Fibroblast of the aortic adventitia (primary cell): Measurements from ENCODE around the gene CGREF1. TPM values are rescaled to one million over a fixed set of nuclear protein-coding genes. Genes with fewer than 3 reads are reported as not detected.
"Not testable (repeated sequence)": the region's sequence is repeated elsewhere in the genome, so short reads cannot be mapped to it uniquely, and the experiment has no call there.

Source experiments
- DNase-seq: peaks from one replicate; pipeline ENCODE4 v3.0.0-alpha.2; 2010; ENCODE audit warnings: low read depth
- H3K4me3 ChIP-seq: 2 replicates; pipeline ENCODE4 v1.5.1; 2011; ENCODE audit warnings: low read depth, mild to moderate bottlenecking, control low read depth, low read length, moderate library complexity
- total RNA-seq: library from RNA; depleted of rRNA; stranded (reverse); fragments of >200 nt; gene quantifications from 2 replicates; pipeline ENCODE4 v1.2.3, GENCODE V29; 2012; ENCODE audit warnings: low replicate concordance
- TF ChIP-seq, protein P1 (sequence below): IDR thresholded peaks from 2 replicates; pipeline ENCODE4 v1.5.1; 2011; ENCODE audit warnings: mild to moderate bottlenecking, low read length, control low read depth, inconsistent platforms; ENCODE audit not compliant: insufficient read depth

The CGREF1 gene
- total RNA-seq, 1 donor: 4.7 TPM

DNA sequence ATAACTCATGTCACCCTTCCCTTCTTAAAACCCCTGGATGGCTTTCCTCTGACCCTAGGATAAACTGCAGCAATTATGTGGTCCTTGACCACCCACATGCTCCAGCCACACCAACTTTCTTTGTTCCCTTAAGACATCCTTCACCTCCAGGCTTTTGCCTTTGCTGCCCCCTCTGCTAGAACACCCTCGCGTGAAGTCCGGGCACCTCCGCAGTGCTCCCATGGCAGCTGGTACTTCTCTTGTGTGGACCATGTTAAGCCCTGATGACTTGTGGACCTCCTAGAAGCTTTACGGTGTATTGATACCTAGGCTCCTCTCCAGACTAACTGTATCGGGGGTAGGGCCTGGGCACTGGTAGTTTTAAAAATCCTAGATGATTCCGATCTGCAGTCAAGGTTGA lies 3.9 kb upstream of the CGREF1 start:
- DNase-seq: no peak
- TF ChIP-seq, protein P1, sequence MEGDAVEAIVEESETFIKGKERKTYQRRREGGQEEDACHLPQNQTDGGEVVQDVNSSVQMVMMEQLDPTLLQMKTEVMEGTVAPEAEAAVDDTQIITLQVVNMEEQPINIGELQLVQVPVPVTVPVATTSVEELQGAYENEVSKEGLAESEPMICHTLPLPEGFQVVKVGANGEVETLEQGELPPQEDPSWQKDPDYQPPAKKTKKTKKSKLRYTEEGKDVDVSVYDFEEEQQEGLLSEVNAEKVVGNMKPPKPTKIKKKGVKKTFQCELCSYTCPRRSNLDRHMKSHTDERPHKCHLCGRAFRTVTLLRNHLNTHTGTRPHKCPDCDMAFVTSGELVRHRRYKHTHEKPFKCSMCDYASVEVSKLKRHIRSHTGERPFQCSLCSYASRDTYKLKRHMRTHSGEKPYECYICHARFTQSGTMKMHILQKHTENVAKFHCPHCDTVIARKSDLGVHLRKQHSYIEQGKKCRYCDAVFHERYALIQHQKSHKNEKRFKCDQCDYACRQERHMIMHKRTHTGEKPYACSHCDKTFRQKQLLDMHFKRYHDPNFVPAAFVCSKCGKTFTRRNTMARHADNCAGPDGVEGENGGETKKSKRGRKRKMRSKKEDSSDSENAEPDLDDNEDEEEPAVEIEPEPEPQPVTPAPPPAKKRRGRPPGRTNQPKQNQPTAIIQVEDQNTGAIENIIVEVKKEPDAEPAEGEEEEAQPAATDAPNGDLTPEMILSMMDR: no peak
- H3K4me3 ChIP-seq: no peak overlapping the region

DNA sequence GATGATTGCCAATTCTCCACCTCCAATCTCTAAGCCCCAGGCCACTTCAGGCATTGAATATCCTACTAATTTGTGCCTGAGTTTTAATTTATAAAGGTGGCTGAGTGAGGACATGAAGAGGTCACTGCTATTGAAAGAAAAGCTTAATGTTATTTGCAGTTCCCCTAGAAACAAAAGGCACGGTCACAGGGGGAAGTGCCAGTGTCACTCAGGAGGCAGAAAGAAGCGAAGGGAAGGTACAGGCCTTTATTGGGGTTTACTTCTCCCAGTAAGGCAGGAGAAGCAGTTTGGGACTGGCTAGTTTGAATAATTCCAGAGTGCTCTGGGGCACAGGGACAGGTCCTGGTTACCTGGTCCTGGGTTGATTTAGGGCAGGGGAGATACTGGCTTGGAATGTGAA lies 3.0 kb upstream of the CGREF1 start:
- no peak overlapping the region for H3K4me3 ChIP-seq
- no peak for DNase-seq
- TF ChIP-seq, protein P1: no peak

DNA sequence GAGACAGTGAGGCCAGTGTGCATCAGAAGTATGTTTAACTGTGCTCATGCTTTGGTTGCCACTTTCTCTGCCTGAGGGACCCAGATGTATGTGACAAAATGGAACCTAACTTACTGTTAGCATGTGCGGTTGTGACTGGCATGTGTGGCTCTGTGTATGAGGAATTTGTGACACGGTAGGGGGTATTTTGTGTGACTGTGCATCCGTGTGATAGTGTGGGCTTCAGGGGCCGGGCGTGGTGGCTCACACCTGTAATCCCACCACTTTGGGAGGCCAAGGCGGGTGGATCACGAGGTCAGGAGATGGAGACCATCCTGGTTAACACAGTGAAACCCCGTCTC lies 372 bp upstream of the CGREF1 start:
- H3K4me3 ChIP-seq: peak overlapping the region; percentile 67
- DNase-seq: not testable (repeated sequence)

DNA sequence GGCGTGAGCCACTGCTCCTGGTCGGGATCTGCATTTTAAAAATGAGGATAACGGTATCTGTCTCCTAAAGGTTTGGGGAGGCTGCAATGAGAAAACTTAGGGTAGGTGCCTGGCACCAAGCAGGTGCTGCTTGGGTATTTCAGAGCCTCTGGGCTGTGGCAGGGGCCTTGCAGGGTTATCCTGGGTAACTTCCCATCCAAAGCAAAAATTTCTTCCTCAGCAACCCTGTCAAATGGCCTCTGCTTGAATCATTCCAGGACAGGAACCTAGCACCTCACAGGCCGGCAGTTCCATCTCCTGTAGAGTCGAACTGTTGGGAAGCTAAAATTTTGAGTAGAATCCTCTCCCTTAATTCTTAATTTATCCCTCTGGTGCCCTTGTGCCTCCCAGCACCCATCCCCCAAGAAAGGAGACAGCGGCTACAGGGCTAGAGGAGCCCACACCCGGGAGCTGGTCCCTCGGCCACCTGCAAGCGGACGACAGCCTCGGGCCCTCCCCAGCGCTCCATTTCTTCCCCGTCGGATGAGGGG lies 868 bp downstream of the CGREF1 start:
- H3K4me3 ChIP-seq: peak overlapping the region; percentile 67

DNA sequence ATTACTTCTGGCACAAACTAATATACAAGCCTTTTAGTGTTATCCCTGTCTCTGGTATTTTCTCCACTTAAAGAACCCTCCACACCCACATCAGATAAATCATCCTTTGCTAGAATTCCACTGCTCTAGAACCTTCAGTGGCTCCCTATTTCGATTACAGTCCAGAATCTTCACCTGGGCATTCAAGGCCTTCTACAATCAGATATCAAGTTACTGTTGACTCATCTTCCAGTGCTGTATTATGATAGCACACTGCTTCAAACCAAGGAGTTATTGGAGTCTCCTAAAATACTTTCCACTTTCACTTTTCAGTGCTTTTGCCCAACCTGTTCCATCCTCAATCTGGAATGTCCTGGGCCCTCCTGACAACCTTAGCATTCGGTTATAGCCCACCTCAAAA lies 3.4 kb downstream of the CGREF1 start:
- TF ChIP-seq, protein P1: no peak
- no peak for DNase-seq
- H3K4me3 ChIP-seq: no peak overlapping the region

More for the DNA sequence above, 868 bp downstream of the CGREF1 start:
- TF ChIP-seq, protein P1: no peak
- no peak for DNase-seq

DNA sequence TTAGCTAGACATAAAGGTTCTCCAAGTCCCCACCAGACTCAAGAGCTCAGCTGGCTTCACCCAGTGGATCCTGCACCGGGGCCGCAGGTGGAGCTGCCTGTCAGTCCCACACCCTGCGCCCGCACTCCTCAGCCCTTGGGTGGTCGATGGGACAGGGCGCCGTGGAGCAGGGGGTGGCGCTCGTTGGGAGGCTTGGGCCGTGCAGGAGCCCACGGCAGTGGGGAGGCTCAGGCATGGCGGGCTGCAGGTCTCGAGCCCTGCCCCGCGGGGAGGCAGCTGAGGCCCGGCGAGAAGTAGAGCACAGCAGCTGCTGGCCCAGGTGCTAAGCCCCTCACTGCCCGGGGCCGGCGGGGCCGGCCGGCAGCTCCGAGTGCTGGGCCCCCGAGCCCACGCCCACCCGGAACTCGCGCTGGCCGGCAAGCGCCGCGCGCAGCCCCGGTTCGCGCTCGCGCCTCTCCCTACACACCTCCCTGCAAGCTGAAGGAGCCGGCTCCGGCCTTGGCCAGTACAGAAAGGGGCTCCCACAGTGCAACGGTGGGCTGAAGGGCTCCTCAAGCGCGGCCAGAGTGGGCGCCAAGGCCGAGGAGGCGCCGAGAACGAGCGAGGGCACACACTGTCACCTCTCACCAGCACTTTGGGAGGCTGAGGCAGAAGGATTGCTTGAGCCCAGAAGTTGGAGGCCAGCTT lies 7.4 kb downstream of the CGREF1 start:
- H3K4me3 ChIP-seq, DNase-seq: not testable (repeated sequence)

DNA sequence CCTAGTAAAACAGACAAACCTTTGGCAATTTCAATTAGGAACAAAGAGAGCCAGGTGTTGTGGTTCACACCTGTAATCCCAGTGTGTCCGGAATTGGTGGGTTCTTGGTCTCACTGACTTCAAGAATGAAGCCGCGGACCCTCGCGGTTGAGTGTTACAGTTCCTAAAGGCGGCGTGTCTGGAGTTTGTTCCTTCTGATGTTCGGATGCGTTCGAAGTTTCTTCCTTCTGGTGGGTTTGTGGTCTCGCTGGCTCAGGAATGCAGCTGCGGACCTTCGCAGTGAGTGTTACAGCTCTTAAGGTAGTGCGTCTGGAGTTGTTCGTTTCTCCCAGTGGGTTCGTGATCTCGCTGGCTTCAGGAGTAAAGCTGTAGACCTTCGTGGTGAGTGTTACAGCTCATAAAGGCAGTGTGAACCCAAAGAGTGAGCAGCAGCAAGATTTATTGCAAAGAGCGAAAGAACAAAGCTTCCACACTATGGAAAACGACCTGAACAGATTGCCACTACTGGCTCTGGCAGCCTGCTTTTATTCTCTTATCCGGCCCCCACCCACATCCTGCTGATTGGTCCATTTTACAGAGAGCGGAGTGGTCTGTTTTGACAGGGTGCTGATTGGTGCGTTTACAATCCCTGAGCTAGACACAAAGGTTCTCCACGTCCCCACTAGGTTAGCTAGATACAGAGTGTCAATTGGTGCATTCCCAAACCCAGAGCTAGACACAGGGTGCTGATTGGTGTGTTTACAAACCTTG lies 8.2 kb downstream of the CGREF1 start:
- not testable (repeated sequence) for H3K4me3 ChIP-seq, DNase-seq

DNA sequence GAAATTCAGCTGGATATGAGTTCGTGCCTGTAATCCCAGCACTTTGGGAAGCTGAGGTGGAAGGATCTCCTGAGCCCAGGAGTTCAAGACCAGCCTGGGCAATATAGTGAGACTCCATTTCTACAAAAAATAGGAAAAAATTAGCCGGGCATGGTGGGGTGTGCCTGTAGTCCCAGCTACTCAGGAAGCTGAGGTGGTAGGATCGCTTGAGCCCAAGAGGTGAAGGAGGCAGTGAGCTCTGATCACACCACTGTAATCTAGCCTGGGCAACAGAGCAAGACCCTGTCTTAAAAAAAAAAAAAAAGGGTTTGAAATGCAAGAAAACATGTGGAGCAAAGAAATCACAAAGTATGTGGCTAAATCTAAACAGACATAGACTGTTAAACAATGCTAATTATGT lies 9.8 kb downstream of the CGREF1 start:
- no peak overlapping the region for H3K4me3 ChIP-seq
- TF ChIP-seq, protein P1: no peak

More for the DNA sequence above, 9.8 kb downstream of the CGREF1 start:
- no peak for DNase-seq
